ENCODE data around the gene C1QL4. TPM values are rescaled to one million over a fixed set of nuclear protein-coding genes. Genes with fewer than 3 reads are reported as not detected.

Gene C1QL4
- total and polyA plus RNA-seq, 11 donors = not detected

- ATAC-seq = no peak
- intact Hi-C loops (cut with DNase I) = loop anchor here in 3 of 10 donors (5.0 kb wide), 1 partner anchor 57 kb away; no protein-coding TSS in a partner anchor
- WGBS, 4 donors = 23 to 33% (median 27%) methylated on average over 15 of the region's 15 CpGs
- no peak for DNase-seq
- peak overlapping the region in 7 of 12 donors; percentile 21 to 57 (median 42) for H3K4me3 ChIP-seq
- H3K27me3 ChIP-seq = peaks cover 28 to 87% (median 57%) of the 10 kb centered on the region in 9 donors
- no peaks in the 10 kb centered on the region for H3K9me3 ChIP-seq
- H3K27ac ChIP-seq = no peak overlapping the region
- no peaks in the 10 kb centered on the region for H3K36me3 ChIP-seq
- TF ChIP-seq POLR2A (IDR thresholded peaks at IDR 0.05) = no peak
- no peak for TF ChIP-seq CTCF (IDR thresholded peaks at IDR 0.05)
- H3K4me1 ChIP-seq = peaks cover 12 to 60% (median 50%) of the 10 kb centered on the region in 12 donors
Measured at GRCh38 chr12:49344486-49345050, 7.6 kb upstream of the C1QL4 start.

- H3K9me3 ChIP-seq = no peaks in the 10 kb centered on the region
- TF ChIP-seq POLR2A (IDR thresholded peaks at IDR 0.05) (no peak), CTCF (IDR thresholded peaks at IDR 0.05) (no peak)
- no peak overlapping the region for H3K27ac ChIP-seq
- WGBS, 4 donors = 4 to 10% (median 5%) methylated on average over 23 to 33 of the region's 33 CpGs
- H3K4me1 ChIP-seq = peaks cover 12 to 59% (median 47%) of the 10 kb centered on the region in 12 donors
- DNase-seq (peak in 1 of 5 donors; percentile 41), ATAC-seq (no peak)
- intact Hi-C loops (cut with DNase I) = loop anchor here in 2 of 10 donors (5.0 kb wide), 1 partner anchor 56 kb away; no protein-coding TSS in a partner anchor
- H3K36me3 ChIP-seq = no peaks in the 10 kb centered on the region
- H3K4me3 ChIP-seq = peak overlapping the region in 11 of 12 donors; percentile 4 to 62 (median 53)
- H3K27me3 ChIP-seq = peaks cover 28 to 88% (median 57%) of the 10 kb centered on the region in 9 donors
Measured at GRCh38 chr12:49342914-49343731, 6.1 kb upstream of the C1QL4 start.

- intact Hi-C loops (cut with DNase I) = loop anchor here in 2 of 10 donors (5.0 kb wide), 1 partner anchor 55 kb away; no protein-coding TSS in a partner anchor
- DNase-seq (peak; percentile 62 to 88 (median 75)), ATAC-seq (peak; percentile 20 to 69 (median 59))
- WGBS, 4 donors = 1 to 2% (median 1%) methylated on average over 31 to 58 of the region's 58 CpGs
- no peak for TF ChIP-seq POLR2A (IDR thresholded peaks at IDR 0.05)
- peak in 11 of 12 donors; percentile 66 to 91 (median 84) for TF ChIP-seq CTCF (IDR thresholded peaks at IDR 0.05)
- Histone ChIP-seq H3K4me3 (peak overlapping the region; percentile 4 to 62 (median 51)), H3K27me3 (peaks cover 30 to 86% (median 60%) of the 10 kb centered on the region in 9 donors), H3K9me3 (no peaks in the 10 kb centered on the region), H3K36me3 (no peaks in the 10 kb centered on the region), H3K4me1 (peaks cover 12 to 53% (median 40%) of the 10 kb centered on the region in 12 donors), H3K27ac (no peak overlapping the region)
Measured at GRCh38 chr12:49342066-49342913, 5.3 kb upstream of the C1QL4 start.

All from heart left ventricle (tissue), 16 donors.